Measurements from ENCODE around the gene PCSK5.
A peak's percentile ranks its signal among the peaks of the same experiment; 100 is the strongest.

PCSK5 gene

GRCh38 chr9:76153902-76154629, 263.6 kb downstream of the PCSK5 start:
- DNase-seq: peak; percentile 36

GRCh38 chr9:76155361-76155760, 264.9 kb downstream of the PCSK5 start:
- no peak for DNase-seq

- DNase-seq: no peak
Measured at GRCh38 chr9:76158713-76159112, 268.2 kb downstream of the PCSK5 start.

- DNase-seq: no peak
Measured at GRCh38 chr9:76159293-76159926, 268.9 kb downstream of the PCSK5 start.

- no peak for DNase-seq
Measured at GRCh38 chr9:76161106-76161505, 270.6 kb downstream of the PCSK5 start.

GRCh38 chr9:76161541-76161940, 271.1 kb downstream of the PCSK5 start:
- no peak for DNase-seq

GRCh38 chr9:76162086-76162730, 271.7 kb downstream of the PCSK5 start:
- DNase-seq: no peak

GRCh38 chr9:76162751-76163500, 272.5 kb downstream of the PCSK5 start:
- no peak for DNase-seq

GRCh38 chr9:76166526-76166925, 276.1 kb downstream of the PCSK5 start:
- no peak for DNase-seq

GRCh38 chr9:76176171-76176570, 285.7 kb downstream of the PCSK5 start:
- no peak for DNase-seq

GRCh38 chr9:76177931-76178330, 287.5 kb downstream of the PCSK5 start:
- DNase-seq: no peak

GRCh38 chr9:76180541-76180940, 290.1 kb downstream of the PCSK5 start:
- no peak for DNase-seq

GRCh38 chr9:76181020-76181641, 290.7 kb downstream of the PCSK5 start:
- no peak for DNase-seq

- DNase-seq: no peak
Measured at GRCh38 chr9:76181781-76182180, 291.3 kb downstream of the PCSK5 start.

GRCh38 chr9:76185432-76185831, 295.0 kb downstream of the PCSK5 start:
- DNase-seq: no peak

GRCh38 chr9:76188286-76188685, 297.8 kb downstream of the PCSK5 start:
- DNase-seq: no peak

- no peak for DNase-seq
Measured at GRCh38 chr9:76188905-76189304, 298.4 kb downstream of the PCSK5 start.

- DNase-seq: no peak
Measured at GRCh38 chr9:76191493-76191892, 301.0 kb downstream of the PCSK5 start.

GRCh38 chr9:76192013-76192412, 301.5 kb downstream of the PCSK5 start:
- no peak for DNase-seq

GRCh38 chr9:76194896-76195295, 304.4 kb downstream of the PCSK5 start:
- DNase-seq: no peak

GRCh38 chr9:76198336-76198735, 307.9 kb downstream of the PCSK5 start:
- DNase-seq: no peak

GRCh38 chr9:76200315-76200714, 309.8 kb downstream of the PCSK5 start:
- no peak for DNase-seq

GRCh38 chr9:76200745-76201144, 310.3 kb downstream of the PCSK5 start:
- DNase-seq: no peak
